Activated T-helper 2 cell treated with anti-CD3 and anti-CD28 coated beads, Interferon-gamma antibody, Interleukin-2, Interleukin-4, amounts not matched to agents 10 μg/mL and 5 μg/mL and 100 μg/mL, durations not matched to agents 14 hours and 24 hours and 36 hours (primary cell): Measurements from ENCODE around the gene NUFIP2. TPM values are rescaled to one million over a fixed set of nuclear protein-coding genes. Genes with fewer than 3 reads are reported as not detected.
"Not testable (repeated sequence)": the region's sequence is repeated elsewhere in the genome, so short reads cannot be mapped to it uniquely, and the experiment has no call there.

ENCODE experiments used
- DNase-seq: peaks from one replicate; pipeline ENCODE4 v3.0.0; 2021; ENCODE audit warnings: low spot score
- H3K27ac Mint-ChIP-seq: one replicate; pipeline ENCODE4 v1.8.0; 2021; ENCODE audit warnings: mixed read lengths
- H3K27me3 Mint-ChIP-seq: one replicate; pipeline ENCODE4 v1.8.0; 2021; ENCODE audit warnings: low read depth, mixed read lengths
- H3K36me3 Mint-ChIP-seq: one replicate; pipeline ENCODE4 v1.8.0; 2021; ENCODE audit warnings: low read depth, mixed read lengths
- H3K4me1 Mint-ChIP-seq: one replicate; pipeline ENCODE4 v1.8.0; 2021; ENCODE audit warnings: low read depth, mixed read lengths
- H3K4me3 Mint-ChIP-seq: one replicate; pipeline ENCODE4 v1.8.0; 2021; ENCODE audit warnings: low read depth, mild to moderate bottlenecking, moderate library complexity, mixed read lengths
- H3K9me3 Mint-ChIP-seq: one replicate; pipeline ENCODE4 v1.8.0; 2021; ENCODE audit warnings: mixed read lengths
- intact Hi-C: fragments of 100-400 bp; cut with micrococcal nuclease; formaldehyde crosslinking; loops from one replicate; pipeline ENCODE4 v1.15.1; 2023
- total RNA-seq: library from RNA; stranded (reverse); gene quantifications from 2 replicates; pipeline ENCODE4 v1.2.3, GENCODE V29; 2022

Gene NUFIP2
- total RNA-seq, 1 donor from 2014 or later, result 85.7 TPM

GRCh38 chr17:29242790-29243189 is 51.2 kb downstream of the NUFIP2 start:
- intact Hi-C loops, result no loop called here

GRCh38 chr17:29242051-29242450 is 51.9 kb downstream of the NUFIP2 start:
- Mint-ChIP-seq H3K4me1 (peaks cover 6% of the 10 kb centered on the region), H3K36me3 (no peaks in the 10 kb centered on the region), H3K4me3 (no peak overlapping the region), H3K27me3 (no peaks in the 10 kb centered on the region), H3K27ac (no peak overlapping the region), H3K9me3 (no peaks in the 10 kb centered on the region)
- intact Hi-C loops, result no loop called here
- no peak for DNase-seq

More at GRCh38 chr17:29242790-29243189, 51.2 kb downstream of the NUFIP2 start:
- no peak overlapping the region for H3K4me3 Mint-ChIP-seq
- no peak overlapping the region for H3K27ac Mint-ChIP-seq
- no peaks in the 10 kb centered on the region for H3K27me3 Mint-ChIP-seq
- no peak for DNase-seq
- H3K36me3 Mint-ChIP-seq, result no peaks in the 10 kb centered on the region
- H3K9me3 Mint-ChIP-seq, result no peaks in the 10 kb centered on the region
- peaks cover 6% of the 10 kb centered on the region for H3K4me1 Mint-ChIP-seq

GRCh38 chr17:29240968-29241963 is 52.7 kb downstream of the NUFIP2 start:
- peaks cover 6% of the 10 kb centered on the region for H3K4me1 Mint-ChIP-seq
- no peaks in the 10 kb centered on the region for H3K36me3 Mint-ChIP-seq
- DNase-seq, result no peak
- H3K27ac Mint-ChIP-seq, result no peak overlapping the region
- no peak overlapping the region for H3K4me3 Mint-ChIP-seq
- no peaks in the 10 kb centered on the region for H3K9me3 Mint-ChIP-seq
- intact Hi-C loops, result no loop called here
- no peaks in the 10 kb centered on the region for H3K27me3 Mint-ChIP-seq

- H3K27ac Mint-ChIP-seq, result no peak overlapping the region
- DNase-seq, result no peak
- no peaks in the 10 kb centered on the region for H3K36me3 Mint-ChIP-seq
Measured at GRCh38 chr17:29240477-29240876, 53.5 kb downstream of the NUFIP2 start.

GRCh38 chr17:29238133-29238850 is 55.7 kb downstream of the NUFIP2 start:
- H3K4me3 Mint-ChIP-seq, result no peak overlapping the region
- DNase-seq, result no peak
- no peaks in the 10 kb centered on the region for H3K9me3 Mint-ChIP-seq
- H3K4me1 Mint-ChIP-seq, result peaks cover 6% of the 10 kb centered on the region
- no peaks in the 10 kb centered on the region for H3K36me3 Mint-ChIP-seq
- intact Hi-C loops, result no loop called here
- peaks cover 2% of the 10 kb centered on the region for H3K27me3 Mint-ChIP-seq
- H3K27ac Mint-ChIP-seq, result no peak overlapping the region

More at GRCh38 chr17:29240477-29240876, 53.5 kb downstream of the NUFIP2 start:
- intact Hi-C loops, result no loop called here
- no peaks in the 10 kb centered on the region for H3K9me3 Mint-ChIP-seq
- H3K27me3 Mint-ChIP-seq, result no peaks in the 10 kb centered on the region
- H3K4me1 Mint-ChIP-seq, result peaks cover 6% of the 10 kb centered on the region
- H3K4me3 Mint-ChIP-seq, result no peak overlapping the region

GRCh38 chr17:29237476-29238132 is 56.3 kb downstream of the NUFIP2 start:
- no peaks in the 10 kb centered on the region for H3K36me3 Mint-ChIP-seq
- H3K4me1 Mint-ChIP-seq, result peaks cover 6% of the 10 kb centered on the region
- H3K27me3 Mint-ChIP-seq, result peaks cover 2% of the 10 kb centered on the region
- DNase-seq, result no peak
- intact Hi-C loops, result no loop called here
- H3K4me3 Mint-ChIP-seq, result no peak overlapping the region
- no peak overlapping the region for H3K27ac Mint-ChIP-seq
- no peaks in the 10 kb centered on the region for H3K9me3 Mint-ChIP-seq

GRCh38 chr17:29235904-29236303 is 58.0 kb downstream of the NUFIP2 start:
- H3K4me1 Mint-ChIP-seq, result peaks cover 4% of the 10 kb centered on the region
- H3K27me3 Mint-ChIP-seq, result peaks cover 2% of the 10 kb centered on the region
- H3K9me3 Mint-ChIP-seq, result no peaks in the 10 kb centered on the region
- no peak overlapping the region for H3K4me3 Mint-ChIP-seq
- intact Hi-C loops, result no loop called here
- no peaks in the 10 kb centered on the region for H3K36me3 Mint-ChIP-seq
- DNase-seq, result no peak
- no peak overlapping the region for H3K27ac Mint-ChIP-seq

- DNase-seq, H3K4me1 Mint-ChIP-seq, H3K27ac Mint-ChIP-seq, H3K9me3 Mint-ChIP-seq, H3K27me3 Mint-ChIP-seq, intact Hi-C loops, H3K36me3 Mint-ChIP-seq, H3K4me3 Mint-ChIP-seq: not testable (repeated sequence)
Measured at GRCh38 chr17:29234972-29235371, 59.0 kb downstream of the NUFIP2 start.

GRCh38 chr17:29233301-29233700 is 60.6 kb downstream of the NUFIP2 start:
- Mint-ChIP-seq H3K4me1 (no peaks in the 10 kb centered on the region), H3K27me3 (peaks cover 3% of the 10 kb centered on the region), H3K4me3 (no peak overlapping the region), H3K9me3 (no peaks in the 10 kb centered on the region), H3K27ac (no peak overlapping the region), H3K36me3 (no peaks in the 10 kb centered on the region)
- no peak for DNase-seq
- intact Hi-C loops, result no loop called here

GRCh38 chr17:29225396-29225795 is 68.6 kb downstream of the NUFIP2 start:
- DNase-seq, result no peak
- Mint-ChIP-seq H3K9me3 (no peaks in the 10 kb centered on the region), H3K27me3 (peaks cover 5% of the 10 kb centered on the region), H3K27ac (no peak overlapping the region), H3K4me1 (peaks cover 4% of the 10 kb centered on the region), H3K4me3 (no peak overlapping the region), H3K36me3 (no peaks in the 10 kb centered on the region)
- intact Hi-C loops, result no loop called here

GRCh38 chr17:29221338-29221737 is 72.6 kb downstream of the NUFIP2 start:
- intact Hi-C loops, DNase-seq, H3K27ac Mint-ChIP-seq, H3K36me3 Mint-ChIP-seq, H3K4me3 Mint-ChIP-seq, H3K9me3 Mint-ChIP-seq, H3K27me3 Mint-ChIP-seq: not testable (repeated sequence)
- H3K4me1 Mint-ChIP-seq, result peaks cover 10% of the 10 kb centered on the region

- H3K27ac Mint-ChIP-seq, result no peak overlapping the region
- DNase-seq, result peak; percentile 62
- H3K4me1 Mint-ChIP-seq, result peaks cover 6% of the 10 kb centered on the region
- no peaks in the 10 kb centered on the region for H3K36me3 Mint-ChIP-seq
- no peaks in the 10 kb centered on the region for H3K9me3 Mint-ChIP-seq
- H3K27me3 Mint-ChIP-seq, result peaks cover 3% of the 10 kb centered on the region
- no peak overlapping the region for H3K4me3 Mint-ChIP-seq
- intact Hi-C loops, result loop anchor here (1.0 kb wide), 1 partner anchor 70 kb away; no protein-coding TSS in a partner anchor
Measured at GRCh38 chr17:29219378-29220047, 74.4 kb downstream of the NUFIP2 start.
